ENCODE measurements around the gene GLI2. TPM values are rescaled to one million over a fixed set of nuclear protein-coding genes. Genes with fewer than 3 reads are reported as not detected.

The GLI2 gene
- total and polyA plus RNA-seq, 2 of the 8 experiments (the other 6 are each of a cell fraction or from before 2014, with no cell fraction given), result 18.4 to 46.9 TPM

GRCh38 chr2:120726245-120726644, 9.4 kb upstream of the GLI2 start:
- Histone ChIP-seq H3K36me3 (ENCODE audit: control insufficient read depth in 2 of 4, insufficient read depth in 4 of 4, low read length in 3 of 4) (no peaks in the 10 kb centered on the region; a peak in 1 of 8 replicates), H4K8ac (ENCODE audit: extremely low read depth, insufficient read depth, low read length) (no peak overlapping the region), H3K23me2 (ENCODE audit: low read depth, low read length) (no peaks in the 10 kb centered on the region), H4K91ac (replicated peaks; ENCODE audit: insufficient read length, low read length) (no peak overlapping the region), H2BK20ac (ENCODE audit: low read length) (no peak overlapping the region), H2BK15ac (ENCODE audit: low read length) (no peak overlapping the region), H3K79me1 (ENCODE audit: low read depth, low read length) (no peaks in the 10 kb centered on the region), H3K9me3 (ENCODE audit: insufficient read depth in 2 of 2, low read depth in 1 of 2, low read length in 1 of 2) (peaks cover 7 to 11% of the 10 kb centered on the region in 2 experiments), H2AK5ac (ENCODE audit: low read depth, low read length) (no peak overlapping the region), H2AFZ (ENCODE audit: low read length) (no peak overlapping the region), H3K79me2 (ENCODE audit: control insufficient read depth in 1 of 2, insufficient read depth in 2 of 2, low read length in 2 of 2) (no peaks in the 10 kb centered on the region), H3K4me2 (ENCODE audit: insufficient read depth in 1 of 2, low read depth in 2 of 2, low read length in 2 of 2) (no peak overlapping the region), H3K4me1 (replicated peaks in 1 of 4; ENCODE audit: control insufficient read depth in 3 of 4, insufficient read depth in 4 of 4, low read length in 3 of 4) (peaks cover 0 to 8% (median 1%) of the 10 kb centered on the region in 4 experiments; a peak in 3 of 7 replicates), H2BK12ac (ENCODE audit: low read depth, low read length) (no peak overlapping the region), H3K56ac (replicated peaks; ENCODE audit: insufficient read length, low read depth, low read length) (no peak overlapping the region), H3K14ac (ENCODE audit: insufficient read length) (no peak overlapping the region), H3K27ac (ENCODE audit: low read depth, low read length) (no peak overlapping the region), H3K18ac (ENCODE audit: extremely low read depth, low read length) (no peak overlapping the region), H3K4me3 (ENCODE audit: extremely low read depth in 1 of 4, insufficient read depth in 2 of 4, low read depth in 3 of 4, low read length in 4 of 4) (no peak overlapping the region), H2BK5ac (ENCODE audit: low read depth, low read length) (no peak overlapping the region), H2BK120ac (replicated peaks; ENCODE audit: low read depth, low read length) (no peak overlapping the region), H3K27me3 (replicated peaks in 1 of 4; ENCODE audit: control insufficient read depth in 3 of 4, extremely low read depth in 1 of 4, insufficient read depth in 3 of 4, low read length in 3 of 4) (peaks cover 0 to 7% (median 5%) of the 10 kb centered on the region in 4 experiments; a peak in 6 of 7 replicates), H3K9ac (replicated peaks in 1 of 4; ENCODE audit: extremely low read depth in 1 of 4, low read depth in 3 of 4, low read length in 3 of 4) (no peak overlapping the region), H4K5ac (ENCODE audit: insufficient read length, low read depth, low read length) (no peak overlapping the region), H3K4ac (replicated peaks; ENCODE audit: insufficient read length, low read depth, low read length) (no peak overlapping the region), H4K20me1 (replicated peaks in 1 of 2; ENCODE audit: control insufficient read depth in 1 of 2, insufficient read depth in 2 of 2, low read length in 2 of 2) (no peaks in the 10 kb centered on the region), H3K23ac (ENCODE audit: insufficient read length) (no peak overlapping the region)
- ChIA-PET POLR2A (ENCODE audit: partially characterized antibody) (interaction anchor here (0.7 to 1.3 kb wide), 3 partner anchors 9 to 16 kb away, joined by 3 read pairs; no protein-coding TSS in a partner anchor), CTCF (ENCODE audit: partially characterized antibody) (no interaction called here)
- TF ChIP-seq TAF7 (optimal IDR thresholded peaks at IDR 0.05; ENCODE audit: borderline replicate concordance, low read depth, low read length) (no peak), CBX8 (IDR thresholded peaks at IDR 0.05; ENCODE audit: borderline replicate concordance, low read depth, low read length) (no peak), SRF (IDR thresholded peaks at IDR 0.05; ENCODE audit: low read depth, low read length) (no peak), SP1 (IDR thresholded peaks at IDR 0.05; ENCODE audit: low read depth, low read length) (no peak), MAFK (IDR thresholded peaks at IDR 0.05; ENCODE audit: low read depth, low read length) (no peak), MAX (IDR thresholded peaks at IDR 0.05) (no peak), EP300 (IDR thresholded peaks at IDR 0.05; ENCODE audit: borderline replicate concordance in 1 of 2, low read depth in 2 of 2, low read length in 2 of 2) (no peak), KDM5A (IDR thresholded peaks at IDR 0.05; ENCODE audit: low read length) (no peak), EZH2 (IDR thresholded peaks at IDR 0.05; ENCODE audit: low read depth, low read length, severe bottlenecking) (no peak), SAP30 (IDR thresholded peaks at IDR 0.05; ENCODE audit: insufficient read depth, insufficient replicate concordance, low read length) (no peak), KDM1A (IDR thresholded peaks at IDR 0.05; ENCODE audit: borderline replicate concordance, low read length) (no peak), EGR1 (IDR thresholded peaks at IDR 0.05; ENCODE audit: borderline replicate concordance, low read depth, low read length) (no peak), ZNF274 (IDR thresholded peaks at IDR 0.05; ENCODE audit: borderline replicate concordance, extremely low read depth, low read length) (no peak), ASH2L (IDR thresholded peaks at IDR 0.05; ENCODE audit: low read length) (no peak)
- DNase-seq (ENCODE audit: low read depth in 1 of 2, low spot score in 2 of 2) (no peak), FAIRE-seq (no peak)

Data from H1 (cell line).